Measurements from ENCODE around the gene DNAJC7.

DNAJC7 gene

GRCh38 chr17:41974031-41974430 is 43.2 kb downstream of the DNAJC7 start:
- TF ChIP-seq, protein P1, sequence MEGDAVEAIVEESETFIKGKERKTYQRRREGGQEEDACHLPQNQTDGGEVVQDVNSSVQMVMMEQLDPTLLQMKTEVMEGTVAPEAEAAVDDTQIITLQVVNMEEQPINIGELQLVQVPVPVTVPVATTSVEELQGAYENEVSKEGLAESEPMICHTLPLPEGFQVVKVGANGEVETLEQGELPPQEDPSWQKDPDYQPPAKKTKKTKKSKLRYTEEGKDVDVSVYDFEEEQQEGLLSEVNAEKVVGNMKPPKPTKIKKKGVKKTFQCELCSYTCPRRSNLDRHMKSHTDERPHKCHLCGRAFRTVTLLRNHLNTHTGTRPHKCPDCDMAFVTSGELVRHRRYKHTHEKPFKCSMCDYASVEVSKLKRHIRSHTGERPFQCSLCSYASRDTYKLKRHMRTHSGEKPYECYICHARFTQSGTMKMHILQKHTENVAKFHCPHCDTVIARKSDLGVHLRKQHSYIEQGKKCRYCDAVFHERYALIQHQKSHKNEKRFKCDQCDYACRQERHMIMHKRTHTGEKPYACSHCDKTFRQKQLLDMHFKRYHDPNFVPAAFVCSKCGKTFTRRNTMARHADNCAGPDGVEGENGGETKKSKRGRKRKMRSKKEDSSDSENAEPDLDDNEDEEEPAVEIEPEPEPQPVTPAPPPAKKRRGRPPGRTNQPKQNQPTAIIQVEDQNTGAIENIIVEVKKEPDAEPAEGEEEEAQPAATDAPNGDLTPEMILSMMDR (IDR thresholded peaks at IDR 0.05; ENCODE audit: borderline replicate concordance, control extremely low read depth, extremely low read depth, insufficient read depth, missing control alignments) = no peak
- in situ Hi-C loops (cut with MboI; ENCODE audit: low sequenced_read_pairs, unreplicated experiment) = no loop called here
- DNase-seq (ENCODE audit: low spot score) = no peak

DNA sequence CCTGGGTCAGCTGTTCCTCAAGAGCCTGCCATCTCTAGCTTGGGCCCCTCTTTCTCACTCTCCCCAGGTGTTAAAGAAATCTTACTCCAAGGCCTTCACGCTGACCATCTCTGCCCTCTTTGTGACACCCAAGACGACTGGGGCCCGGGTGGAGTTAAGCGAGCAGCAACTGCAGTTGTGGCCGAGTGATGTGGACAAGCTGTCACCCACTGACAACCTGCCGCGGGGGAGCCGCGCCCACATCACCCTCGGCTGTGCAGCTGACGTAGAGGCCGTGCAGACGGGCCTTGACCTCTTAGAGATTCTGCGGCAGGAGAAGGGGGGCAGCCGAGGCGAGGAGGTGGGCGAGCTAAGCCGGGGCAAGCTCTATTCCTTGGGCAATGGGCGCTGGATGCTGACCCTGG is 43.8 kb downstream of the DNAJC7 start:
- in situ Hi-C loops (cut with MboI; ENCODE audit: low sequenced_read_pairs, unreplicated experiment) = no loop called here
- DNase-seq (ENCODE audit: low spot score) = no peak
- TF ChIP-seq, protein P1 (IDR thresholded peaks at IDR 0.05; ENCODE audit: borderline replicate concordance, control extremely low read depth, extremely low read depth, insufficient read depth, missing control alignments) = no peak

DNA sequence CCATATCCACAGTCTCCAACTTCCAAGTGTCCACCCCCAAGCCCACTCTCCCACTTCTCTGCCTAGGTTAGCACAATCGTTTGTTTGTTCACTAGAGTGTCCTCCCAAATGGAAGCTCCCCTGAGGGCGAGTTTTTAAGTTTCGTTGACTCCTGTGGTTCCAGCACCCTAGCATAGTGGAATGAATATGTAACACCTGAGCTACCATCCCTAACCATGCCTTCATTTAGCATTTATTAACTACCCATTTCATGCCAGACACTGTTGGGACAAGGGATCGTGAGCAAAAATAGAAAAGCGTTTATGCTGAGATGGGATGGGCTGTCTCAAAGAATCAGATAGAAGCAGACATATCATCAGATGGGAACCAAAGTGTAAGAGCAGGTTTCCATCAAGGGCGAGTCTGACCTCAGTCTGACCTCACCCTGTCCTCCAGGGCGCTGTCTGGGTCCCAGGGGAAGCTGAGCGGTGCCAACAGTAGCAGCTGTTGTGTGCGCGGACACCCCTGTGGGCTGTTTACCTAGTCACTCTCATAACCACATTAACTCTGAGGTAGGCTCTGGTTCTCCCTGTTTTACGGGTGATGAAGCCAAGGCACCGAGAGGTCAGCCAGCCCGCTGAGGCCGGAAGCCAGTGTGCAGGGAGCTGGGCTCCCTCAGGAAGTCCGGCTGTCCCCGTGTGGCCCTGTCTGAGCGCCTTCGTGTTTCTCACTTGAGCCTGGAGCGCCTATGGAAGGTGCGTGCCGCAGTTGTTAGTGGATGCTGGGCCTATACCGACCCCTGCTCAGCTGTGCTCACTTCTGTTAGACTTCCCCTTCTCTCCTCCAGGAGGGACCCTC is 44.5 kb downstream of the DNAJC7 start:
- no peak for DNase-seq (ENCODE audit: low spot score)
- TF ChIP-seq, protein P1 (IDR thresholded peaks at IDR 0.05; ENCODE audit: borderline replicate concordance, control extremely low read depth, extremely low read depth, insufficient read depth, missing control alignments) = no peak
- in situ Hi-C loops (cut with MboI; ENCODE audit: low sequenced_read_pairs, unreplicated experiment) = no loop called here

DNA sequence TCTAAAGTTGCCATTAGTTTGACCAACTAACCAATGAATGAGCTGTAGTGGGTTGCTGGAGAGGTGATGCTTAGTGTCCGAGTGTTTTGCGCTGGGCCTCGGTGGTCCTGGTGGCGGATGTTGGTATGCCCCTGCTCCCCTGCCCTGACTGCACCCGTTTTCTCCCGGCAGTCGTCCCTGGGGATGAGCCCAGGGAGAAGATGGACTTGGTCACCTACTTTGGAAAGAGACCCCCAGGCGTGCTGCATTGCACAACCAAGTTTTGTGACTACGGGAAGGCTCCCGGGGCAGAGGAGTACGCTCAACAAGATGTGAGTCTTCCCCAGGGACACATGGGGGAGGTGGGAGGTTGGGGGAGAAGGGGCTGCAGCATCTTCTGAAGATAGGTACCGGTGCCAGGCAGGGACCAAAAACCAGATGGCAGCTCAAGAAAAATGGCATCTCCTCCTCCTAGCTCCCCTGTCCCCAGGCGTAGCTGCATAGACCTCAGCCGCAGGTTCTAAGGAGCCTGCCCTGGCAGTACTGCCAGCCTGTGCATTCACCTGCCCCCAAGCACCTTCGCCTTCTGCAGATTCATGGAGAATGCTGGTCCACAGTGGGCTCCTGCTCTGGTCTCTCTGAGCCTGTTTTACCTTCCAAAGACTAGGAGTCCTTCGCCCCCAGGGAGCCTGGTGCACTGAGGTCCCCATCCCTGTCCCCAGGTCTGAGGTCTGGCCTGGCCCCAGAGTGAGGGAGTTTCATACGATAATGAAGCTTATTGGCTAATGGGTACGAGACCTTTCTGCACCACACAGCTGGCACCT is 45.3 kb downstream of the DNAJC7 start:
- in situ Hi-C loops (cut with MboI; ENCODE audit: low sequenced_read_pairs, unreplicated experiment) = no loop called here
- DNase-seq (ENCODE audit: low spot score) = no peak
- TF ChIP-seq, protein P1 (IDR thresholded peaks at IDR 0.05; ENCODE audit: borderline replicate concordance, control extremely low read depth, extremely low read depth, insufficient read depth, missing control alignments) = no peak

DNA sequence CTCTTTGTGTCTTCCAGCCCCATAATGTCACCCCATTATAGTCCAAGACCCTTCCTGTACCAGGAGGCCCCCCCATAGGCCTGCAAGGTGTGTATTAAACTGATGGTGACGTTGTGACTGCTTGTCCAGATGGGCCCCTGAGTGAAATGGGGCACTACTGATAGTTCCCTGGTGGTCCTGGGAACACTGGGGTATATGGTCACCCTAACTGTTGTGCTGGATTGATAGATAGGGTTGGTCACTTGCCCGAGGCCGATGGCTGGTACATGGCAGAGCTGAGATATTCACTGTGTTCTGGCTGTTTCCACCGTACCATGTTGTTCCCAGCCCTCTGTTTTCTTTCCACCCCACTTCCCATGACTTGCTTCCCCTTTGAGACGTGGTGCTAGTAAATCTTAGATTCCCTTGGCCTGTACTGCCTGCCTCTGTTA is 46.3 kb downstream of the DNAJC7 start:
- in situ Hi-C loops (cut with MboI; ENCODE audit: low sequenced_read_pairs, unreplicated experiment) = no loop called here
- TF ChIP-seq, protein P1 (IDR thresholded peaks at IDR 0.05; ENCODE audit: borderline replicate concordance, control extremely low read depth, extremely low read depth, insufficient read depth, missing control alignments) = no peak

GRCh38 chr17:41968676-41969075 is 48.6 kb downstream of the DNAJC7 start:
- in situ Hi-C loops (cut with MboI; ENCODE audit: low sequenced_read_pairs, unreplicated experiment) = loop anchor here (10.0 kb wide), 1 partner anchor 146 kb away; the partner anchor contains the start of gene DHX58
- TF ChIP-seq, protein P1 (IDR thresholded peaks at IDR 0.05; ENCODE audit: borderline replicate concordance, control extremely low read depth, extremely low read depth, insufficient read depth, missing control alignments) = no peak

More for the DNA sequence above, 46.3 kb downstream of the DNAJC7 start:
- no peak for DNase-seq (ENCODE audit: low spot score)

More at GRCh38 chr17:41968676-41969075, 48.6 kb downstream of the DNAJC7 start:
- DNase-seq (ENCODE audit: low spot score) = no peak

Data from GM13976 (cell line).